Stimulated activated CD4-positive, alpha-beta T cell treated with anti-CD3 and anti-CD28 coated beads, Interleukin-1b, Interleukin-23, amount 100 ng/mL, for 24 hours (primary cell): ENCODE results near the gene FBLN2.

Experiments
- DNase-seq, 4 experiments: peaks; one replicate each; pipeline ENCODE4 v3.0.0-alpha.2; 2020; ENCODE audit warnings: low read depth in 4 of 4, low spot score in 1 of 4

The FBLN2 gene

DNA sequence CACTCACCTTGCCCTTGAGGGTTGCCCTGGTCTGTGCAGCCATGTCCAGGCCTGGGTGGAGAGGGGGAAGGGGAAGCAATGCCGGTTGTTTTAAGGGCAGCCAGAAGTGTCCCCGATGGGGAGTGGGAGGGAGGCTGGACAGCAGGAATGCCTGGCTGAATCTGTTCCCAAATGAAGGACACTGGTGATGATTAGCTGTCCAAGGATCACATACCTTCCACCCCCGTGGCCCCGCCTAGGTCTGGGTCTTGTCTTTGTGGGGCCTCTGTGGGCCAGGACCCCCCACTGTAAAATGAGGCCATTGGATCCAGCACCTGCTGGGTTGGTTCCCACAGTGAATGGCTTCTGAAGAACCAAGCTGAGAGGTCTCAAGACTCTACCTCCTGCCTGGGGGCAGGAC is 71.4 kb downstream of the FBLN2 start:
- DNase-seq: no peak

DNA sequence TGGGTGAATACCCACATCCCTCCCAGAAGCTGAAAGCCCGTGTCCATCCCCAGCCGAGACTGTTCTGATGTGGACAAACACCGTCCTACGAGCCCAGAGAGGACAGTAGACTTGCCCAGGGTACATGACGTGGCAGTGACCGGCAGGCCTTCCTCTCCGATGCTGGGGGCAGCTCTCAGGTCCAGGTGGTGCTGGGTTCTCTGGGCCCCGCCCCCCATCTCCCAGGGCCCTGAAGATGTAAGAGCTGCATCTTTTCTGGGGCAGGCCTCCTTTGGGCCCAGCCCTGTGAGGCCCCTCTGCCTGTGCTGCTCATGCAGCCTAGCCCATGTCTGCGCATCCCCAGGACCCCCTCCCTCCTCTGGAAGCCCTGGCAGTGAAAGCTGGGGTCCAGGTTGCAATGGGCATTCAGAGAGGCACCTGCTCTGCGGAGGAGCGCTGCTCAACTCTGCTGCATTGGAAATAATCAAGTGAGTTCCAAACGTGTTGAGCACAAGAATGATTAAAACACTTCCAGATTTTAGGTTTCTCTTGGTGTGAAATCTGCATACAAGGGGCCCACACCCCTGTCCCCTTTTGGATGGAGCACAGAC is 71.9 kb downstream of the FBLN2 start:
- DNase-seq: no peak

DNA sequence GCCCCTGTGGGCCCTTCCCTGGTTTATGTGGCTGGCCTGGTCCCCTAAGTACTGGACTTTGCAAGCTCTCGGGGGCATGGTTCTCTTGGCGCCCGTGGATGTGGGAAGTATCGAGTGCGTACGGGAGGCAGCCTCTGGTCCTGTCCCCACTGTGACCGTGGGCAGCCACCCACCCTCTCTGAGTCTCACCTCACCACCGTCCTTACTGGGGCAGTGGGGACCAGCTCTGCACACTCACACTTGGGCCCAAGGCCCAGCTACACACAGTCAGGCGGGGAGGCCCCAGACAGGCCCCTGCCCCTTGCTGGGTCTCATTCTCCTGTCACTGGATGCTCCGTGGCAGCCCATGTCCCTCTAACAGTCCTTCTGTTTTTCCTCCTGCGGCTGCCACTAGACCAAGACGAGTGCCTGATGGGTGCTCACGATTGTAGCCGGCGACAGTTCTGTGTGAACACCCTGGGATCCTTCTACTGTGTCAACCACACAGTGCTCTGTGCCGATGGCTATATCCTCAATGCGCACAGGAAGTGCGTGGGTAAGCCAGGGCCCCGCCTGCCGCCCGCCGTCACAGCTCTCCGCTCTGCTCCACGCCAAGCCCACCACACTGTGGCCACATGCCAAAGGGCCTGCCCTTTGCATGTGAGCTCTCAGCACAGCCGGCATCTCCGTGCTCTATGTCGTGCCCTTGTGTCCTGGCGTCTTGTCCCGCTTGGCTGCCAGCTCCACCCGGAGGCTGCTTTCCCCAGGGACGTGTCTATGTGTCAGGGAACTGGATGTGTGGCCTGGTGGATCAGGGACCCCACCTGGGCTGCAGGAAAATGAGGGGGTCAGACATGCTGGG is 72.7 kb downstream of the FBLN2 start:
- no peak for DNase-seq

DNA sequence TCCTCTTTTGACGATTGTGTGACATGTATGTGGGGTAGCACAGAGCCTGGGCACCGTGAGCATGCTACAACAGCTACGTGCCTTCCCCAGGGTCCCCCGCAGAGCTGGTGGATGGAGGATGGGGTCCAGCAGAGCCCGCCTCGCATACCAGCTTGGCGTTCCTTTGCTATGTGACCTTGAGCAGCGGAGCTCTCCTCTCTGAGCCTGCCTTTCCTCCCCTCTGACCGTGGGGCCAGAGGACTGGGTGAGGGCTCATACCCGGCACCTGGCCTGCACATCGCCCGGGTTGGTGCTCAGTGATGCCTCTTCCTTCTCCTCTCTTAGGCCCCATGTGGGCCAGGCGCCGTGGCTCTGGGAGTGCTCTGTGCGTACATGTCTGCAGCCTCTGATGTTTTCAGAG is 73.4 kb downstream of the FBLN2 start:
- no peak for DNase-seq

DNA sequence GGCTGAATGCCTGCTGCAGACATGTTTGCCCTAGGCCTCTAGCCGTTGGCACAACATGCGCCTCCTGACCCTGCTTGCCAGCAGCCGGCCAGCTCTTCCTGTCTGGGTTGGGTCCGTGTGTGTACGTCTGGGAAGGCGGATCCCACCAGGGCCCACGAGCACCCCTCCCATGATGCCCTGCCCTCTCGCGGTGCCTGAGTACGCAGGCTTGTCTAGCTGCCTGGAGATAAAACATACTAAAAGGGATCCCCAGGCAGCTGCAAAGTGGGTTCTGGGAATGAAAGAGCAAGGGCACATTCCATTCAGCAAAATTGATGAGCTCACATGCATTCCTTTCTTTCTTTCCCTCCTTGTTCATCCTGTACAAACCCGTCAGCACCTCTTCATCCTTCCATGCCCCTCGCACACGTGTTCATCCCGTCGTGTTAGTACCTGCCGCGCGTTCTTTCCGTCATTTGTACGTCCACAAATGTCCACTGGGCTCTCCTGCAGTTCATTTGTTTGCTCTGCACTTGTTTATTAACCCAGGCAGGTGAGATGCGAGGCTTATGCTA is 74.3 kb downstream of the FBLN2 start:
- no peak for DNase-seq

DNA sequence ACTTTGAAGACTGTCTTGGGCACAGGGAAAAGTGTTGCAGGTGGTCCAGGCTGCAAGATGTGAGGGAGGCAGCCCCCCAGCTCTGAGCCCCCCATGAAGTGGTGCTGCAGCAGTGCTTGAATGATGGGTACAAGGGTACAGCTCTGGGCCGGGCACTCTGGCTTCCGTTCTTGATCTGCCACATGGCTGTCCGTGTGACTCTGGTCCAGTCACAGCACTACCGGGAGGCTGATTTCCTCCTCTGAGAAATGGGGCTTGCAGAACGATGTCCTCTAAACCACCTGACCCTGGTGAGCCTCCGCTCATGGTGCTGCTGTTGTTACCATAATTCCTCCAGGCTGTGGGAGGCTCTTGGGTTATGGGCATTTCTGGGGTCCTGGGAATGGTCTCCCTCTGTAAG is 75.1 kb downstream of the FBLN2 start:
- no peak for DNase-seq

DNA sequence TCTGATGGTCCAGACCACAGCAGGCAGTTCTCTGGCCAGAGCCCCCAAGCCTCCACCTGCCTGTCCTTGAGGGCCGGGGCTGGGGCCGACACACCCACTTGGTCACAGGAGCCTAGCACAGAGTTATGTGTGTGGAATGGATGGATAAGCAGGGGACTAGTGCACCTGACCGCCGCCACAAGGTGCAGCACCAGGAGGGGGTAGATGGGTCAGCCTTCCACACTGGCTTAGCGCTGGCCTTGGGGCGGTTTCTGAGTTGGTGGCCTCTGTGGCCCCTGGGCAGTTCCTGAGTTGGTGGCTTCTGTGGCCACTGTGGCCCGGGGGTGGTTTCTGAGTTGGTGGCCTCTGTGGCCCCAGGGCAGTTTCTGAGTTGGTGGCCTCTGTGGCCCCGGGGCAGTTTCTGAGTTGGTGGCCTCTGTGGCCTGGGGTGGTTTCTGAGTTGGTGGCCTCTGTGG is 75.8 kb downstream of the FBLN2 start:
- no peak for DNase-seq

DNA sequence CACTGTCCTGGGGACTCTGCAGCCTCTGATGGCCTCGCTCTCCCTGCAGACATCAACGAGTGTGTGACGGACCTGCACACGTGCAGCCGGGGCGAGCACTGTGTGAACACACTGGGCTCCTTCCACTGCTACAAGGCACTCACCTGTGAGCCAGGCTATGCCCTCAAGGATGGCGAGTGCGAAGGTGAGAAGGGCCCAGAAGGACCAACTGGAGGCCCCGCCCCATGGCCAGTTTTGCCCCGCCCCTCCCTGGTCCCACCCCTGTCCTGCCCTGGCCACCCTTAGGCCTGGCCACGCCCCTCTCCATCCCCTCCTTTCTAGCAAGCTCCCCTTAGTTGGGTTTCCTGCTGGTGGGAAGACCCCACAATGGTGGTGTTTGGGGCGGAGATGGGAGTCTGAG is 77.5 kb downstream of the FBLN2 start:
- DNase-seq: no peak

DNA sequence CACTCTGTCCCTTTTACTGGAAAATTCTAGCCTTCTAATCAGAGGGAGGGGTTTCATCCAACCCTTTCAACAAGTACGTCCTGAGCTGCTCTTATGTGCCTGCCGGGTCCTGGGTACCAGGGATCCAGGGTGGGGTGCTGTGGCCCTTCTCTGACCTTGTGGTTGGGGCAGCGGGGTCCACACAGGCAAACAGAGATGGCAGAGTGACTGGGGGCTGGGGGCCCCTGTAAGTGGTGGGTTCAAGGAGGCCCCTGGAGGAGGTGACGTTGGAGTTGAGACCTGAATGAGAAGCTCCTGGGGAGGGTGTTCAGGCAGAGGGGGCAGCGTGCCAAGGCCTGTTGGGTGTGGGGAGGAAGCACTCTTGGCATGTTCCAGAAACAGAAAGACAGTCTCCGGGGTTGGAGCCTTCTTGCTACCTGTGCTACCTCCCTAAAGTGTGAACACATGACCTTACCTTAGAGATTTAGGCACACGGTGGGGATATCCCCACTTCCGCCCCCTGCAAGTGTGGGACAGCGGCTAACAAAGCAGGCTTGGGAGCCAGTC is 78.1 kb downstream of the FBLN2 start:
- no peak for DNase-seq

DNA sequence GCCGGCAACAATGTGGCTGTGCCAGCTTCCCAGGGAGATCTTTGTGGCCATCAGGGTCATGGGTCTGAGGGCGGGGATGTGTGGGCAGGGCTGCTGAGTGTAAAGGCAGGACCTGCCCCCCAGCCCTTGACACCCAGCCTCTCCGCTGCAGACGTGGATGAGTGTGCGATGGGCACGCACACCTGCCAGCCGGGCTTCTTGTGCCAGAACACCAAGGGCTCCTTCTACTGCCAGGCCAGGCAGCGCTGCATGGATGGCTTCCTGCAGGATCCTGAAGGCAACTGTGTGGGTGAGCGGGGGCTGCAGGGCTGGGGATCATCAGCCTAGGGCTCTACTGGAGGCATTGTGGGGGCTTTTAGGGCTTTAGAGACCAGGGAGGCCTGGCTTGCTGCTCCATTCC is 78.8 kb downstream of the FBLN2 start:
- DNase-seq: no peak

DNA sequence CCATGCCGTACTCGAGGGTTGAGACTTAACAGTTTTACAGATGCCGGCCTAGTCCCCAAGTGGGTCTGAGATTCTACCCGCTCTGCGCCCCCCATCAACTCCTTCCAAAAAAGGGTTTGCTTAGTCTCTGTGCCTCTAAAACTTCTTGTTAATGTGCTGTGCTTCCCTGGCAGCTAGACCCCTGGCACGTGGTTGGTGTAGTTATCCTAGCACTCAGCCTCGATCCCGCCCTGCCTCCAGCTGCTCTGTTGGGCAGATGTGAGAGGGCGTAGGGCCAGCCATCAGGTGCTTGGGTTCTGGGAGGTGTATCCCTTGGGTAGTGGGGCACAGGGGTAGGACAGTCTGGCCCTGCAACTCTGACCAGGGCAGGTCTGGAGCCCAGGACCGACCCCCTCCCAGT is 79.5 kb downstream of the FBLN2 start:
- no peak for DNase-seq

DNA sequence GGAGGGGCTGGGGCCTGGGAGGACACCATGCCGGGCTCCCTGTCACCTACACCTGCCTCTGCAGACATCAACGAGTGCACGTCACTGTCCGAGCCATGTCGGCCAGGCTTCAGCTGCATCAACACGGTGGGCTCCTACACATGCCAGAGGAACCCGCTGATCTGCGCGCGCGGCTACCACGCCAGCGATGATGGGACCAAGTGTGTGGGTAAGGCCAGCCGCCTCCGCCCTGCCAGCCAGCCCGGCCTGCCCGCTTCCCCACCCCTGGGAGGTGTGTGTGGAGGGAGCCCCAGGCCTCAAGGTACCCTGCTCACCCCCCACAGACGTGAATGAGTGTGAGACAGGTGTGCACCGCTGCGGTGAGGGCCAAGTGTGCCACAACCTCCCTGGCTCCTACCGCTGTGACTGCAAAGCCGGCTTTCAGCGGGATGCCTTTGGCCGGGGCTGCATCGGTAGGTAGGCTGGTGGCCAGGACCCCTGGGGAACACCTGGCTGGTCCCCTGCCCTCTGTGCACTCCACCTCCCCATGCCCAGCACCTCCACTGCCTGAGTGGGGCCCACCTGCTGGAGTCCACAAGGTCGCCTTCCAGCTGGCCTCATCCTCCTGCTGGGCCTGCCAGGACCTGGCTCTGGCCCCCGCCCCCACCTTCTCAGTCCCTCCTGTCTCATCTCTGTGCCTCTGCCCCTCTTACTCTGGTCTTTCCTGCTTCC is 80.1 kb downstream of the FBLN2 start:
- DNase-seq: no peak

DNA sequence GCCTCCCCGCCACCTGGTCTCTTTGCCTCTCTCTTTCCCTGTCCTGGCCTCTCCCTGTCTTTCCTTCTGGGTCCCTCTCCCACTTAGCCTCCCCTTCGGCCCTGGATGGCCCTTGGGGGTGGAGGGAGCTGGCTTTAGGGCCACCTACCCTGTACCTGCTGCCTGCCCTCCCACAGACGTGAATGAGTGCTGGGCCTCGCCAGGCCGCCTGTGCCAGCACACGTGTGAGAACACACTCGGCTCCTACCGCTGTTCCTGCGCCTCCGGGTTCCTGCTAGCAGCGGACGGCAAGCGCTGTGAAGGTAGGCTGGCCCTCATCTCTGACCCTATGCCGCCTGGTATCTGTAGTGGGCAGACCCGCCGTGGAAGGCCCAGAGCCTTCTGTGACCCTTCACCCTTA is 80.7 kb downstream of the FBLN2 start:
- DNase-seq: no peak

DNA sequence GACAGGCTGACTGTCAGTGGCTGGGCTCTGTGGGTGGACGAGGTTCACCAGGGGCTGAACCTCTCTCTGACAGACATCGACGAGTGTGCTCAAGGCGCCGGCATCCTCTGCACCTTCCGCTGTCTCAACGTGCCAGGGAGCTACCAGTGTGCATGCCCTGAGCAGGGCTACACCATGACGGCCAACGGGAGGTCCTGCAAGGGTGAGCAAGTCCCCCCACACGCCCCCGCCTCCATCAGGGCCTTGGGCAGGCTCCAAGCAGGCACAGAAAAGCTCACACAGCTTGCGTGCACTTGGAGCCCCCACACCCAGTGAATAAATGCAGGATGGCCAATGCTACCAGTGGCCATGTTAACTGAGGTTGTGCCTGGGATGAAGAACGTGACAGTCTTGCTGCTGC is 82.3 kb downstream of the FBLN2 start:
- no peak for DNase-seq

DNA sequence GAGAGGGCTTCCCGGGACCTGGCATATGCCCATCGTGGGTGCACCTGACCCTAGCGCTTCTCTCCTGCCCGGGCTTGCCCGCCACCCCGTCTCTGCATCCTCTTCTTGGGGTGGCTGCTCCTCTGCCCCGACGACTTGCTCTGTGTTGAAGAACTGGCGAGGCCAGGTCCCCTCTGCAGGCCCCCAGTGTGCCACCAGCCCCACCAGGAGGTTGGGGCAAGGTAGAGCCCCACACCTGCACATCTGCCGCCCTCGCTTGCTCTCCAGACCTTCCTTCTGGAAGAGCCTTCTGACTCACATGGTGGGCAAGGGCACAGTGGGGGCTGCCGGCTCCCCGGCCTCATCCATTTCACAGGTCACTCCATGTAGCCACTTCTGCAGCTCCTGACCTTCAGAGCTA is 84.3 kb downstream of the FBLN2 start:
- no peak for DNase-seq

DNA sequence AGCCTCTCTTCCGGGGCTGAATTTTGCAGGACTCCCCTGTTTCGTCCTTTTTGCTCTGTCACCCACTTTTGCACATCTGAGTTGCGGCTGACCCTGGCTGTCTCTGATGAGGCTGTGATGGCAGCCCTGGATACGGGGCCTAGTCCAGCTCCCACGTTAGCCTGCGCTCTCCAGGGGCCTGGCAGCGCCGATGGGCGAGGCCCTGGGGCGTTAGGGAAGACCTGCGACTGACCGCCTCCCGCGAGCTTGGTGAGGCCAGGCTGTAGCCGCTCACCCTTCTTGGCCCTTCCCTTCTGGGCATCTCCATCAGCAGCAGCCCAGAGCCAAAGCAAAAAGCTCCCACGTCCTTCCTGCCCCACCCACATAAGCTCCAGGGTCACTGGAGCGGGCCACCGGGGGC is 85.2 kb downstream of the FBLN2 start:
- no peak for DNase-seq

DNA sequence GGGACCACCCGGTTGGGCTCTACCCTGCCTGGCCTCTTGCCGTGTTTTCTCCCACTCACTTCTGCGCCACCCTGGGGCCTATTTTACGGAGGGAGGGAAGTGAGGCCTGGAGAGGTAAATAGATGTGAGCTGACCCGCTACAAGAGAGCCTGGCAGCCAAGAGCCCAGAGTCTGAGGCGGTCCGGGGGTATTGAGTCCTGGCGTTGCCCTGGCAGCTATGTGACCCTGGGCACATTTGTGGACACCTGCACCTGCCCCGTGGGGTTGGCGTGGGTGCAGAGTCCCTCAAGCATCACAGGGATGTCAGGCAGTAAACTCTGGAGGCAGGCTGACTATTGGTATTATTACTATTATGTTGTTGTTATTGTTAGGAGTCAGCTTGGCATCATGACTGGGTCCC is 85.7 kb downstream of the FBLN2 start:
- no peak for DNase-seq

DNA sequence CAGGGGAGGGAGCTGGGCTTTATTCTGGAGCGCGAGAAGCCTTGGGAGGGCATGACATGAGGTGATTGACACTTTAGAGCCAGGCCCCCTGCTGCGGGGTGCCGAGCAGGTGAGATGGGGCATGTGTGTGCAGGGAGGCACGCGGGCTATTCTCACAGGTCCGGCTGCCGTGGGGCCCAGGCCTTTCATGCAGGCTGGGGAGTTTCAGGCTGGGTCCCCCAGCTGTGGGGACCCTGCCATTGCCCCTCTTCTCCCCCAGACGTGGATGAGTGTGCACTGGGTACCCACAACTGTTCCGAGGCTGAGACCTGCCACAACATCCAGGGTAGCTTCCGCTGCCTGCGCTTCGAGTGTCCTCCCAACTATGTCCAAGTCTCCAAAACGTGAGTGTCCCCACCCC is 87.3 kb downstream of the FBLN2 start:
- DNase-seq: no peak

DNA sequence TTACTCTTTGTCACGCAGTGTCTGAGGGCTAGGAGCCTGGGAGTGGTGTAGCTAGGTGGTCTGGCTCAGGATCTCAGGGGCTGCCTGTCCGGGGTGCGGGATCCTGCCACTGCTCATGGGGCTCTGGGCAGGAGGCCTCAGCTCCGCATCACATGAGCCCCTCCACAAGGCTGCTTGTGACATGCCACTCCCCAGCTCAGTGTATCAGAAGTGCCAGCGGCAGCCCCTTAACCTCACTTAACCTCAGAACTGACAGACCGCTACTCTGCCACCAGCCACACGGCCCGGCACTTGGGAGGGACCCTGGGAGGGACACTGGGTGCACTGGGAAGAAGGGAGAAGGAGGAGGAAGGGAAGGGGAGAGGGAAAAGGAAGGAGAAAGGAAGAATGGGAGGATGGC is 87.9 kb downstream of the FBLN2 start:
- no peak for DNase-seq

DNA sequence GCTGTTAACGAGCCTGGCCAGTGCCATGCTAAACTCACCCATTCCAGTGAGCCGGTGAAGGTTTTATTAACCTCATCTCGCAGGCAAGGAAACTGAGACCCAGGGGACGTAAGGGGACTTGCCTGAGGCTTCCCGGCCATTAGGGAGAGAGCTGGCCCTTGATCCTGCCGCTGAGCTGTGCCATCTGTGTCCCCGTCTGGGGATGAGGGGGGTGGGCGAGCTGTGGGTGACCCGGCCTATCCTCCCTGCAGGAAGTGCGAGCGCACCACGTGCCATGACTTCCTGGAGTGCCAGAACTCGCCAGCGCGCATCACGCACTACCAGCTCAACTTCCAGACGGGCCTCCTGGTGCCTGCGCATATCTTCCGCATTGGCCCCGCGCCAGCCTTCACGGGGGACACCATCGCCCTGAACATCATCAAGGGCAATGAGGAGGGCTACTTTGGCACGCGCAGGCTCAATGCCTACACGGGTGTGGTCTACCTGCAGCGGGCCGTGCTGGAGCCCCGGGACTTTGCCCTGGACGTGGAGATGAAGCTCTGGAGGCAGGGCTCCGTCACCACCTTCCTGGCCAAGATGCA is 88.5 kb downstream of the FBLN2 start:
- DNase-seq: no peak

DNA sequence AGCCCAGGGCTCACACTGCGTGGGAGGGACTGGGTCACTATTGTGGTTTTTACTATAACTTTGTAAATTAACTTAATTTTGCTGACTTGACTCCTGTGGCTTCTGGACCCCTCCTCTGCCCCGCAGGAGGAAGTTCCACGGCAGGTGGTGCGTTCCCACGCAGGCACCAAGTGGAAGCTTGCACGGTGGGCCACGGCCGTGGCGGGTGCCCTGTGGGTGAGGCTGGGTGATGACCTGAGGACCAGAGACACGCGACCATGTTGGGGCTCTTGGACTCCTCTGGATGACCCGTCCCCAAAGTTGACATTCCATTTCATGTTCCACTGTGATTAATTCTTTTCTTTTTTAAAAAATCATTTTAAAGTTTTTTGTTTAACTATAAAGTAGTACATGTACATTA is 89.0 kb downstream of the FBLN2 start:
- no peak for DNase-seq
